ENCODE results near the gene NTN5. TPM values are rescaled to one million over a fixed set of nuclear protein-coding genes. Genes with fewer than 3 reads are reported as not detected.

NTN5 gene
- total and polyA plus RNA-seq, 2 experiments from 2014 or later = 0.33 TPM; not detected in 1

DNA sequence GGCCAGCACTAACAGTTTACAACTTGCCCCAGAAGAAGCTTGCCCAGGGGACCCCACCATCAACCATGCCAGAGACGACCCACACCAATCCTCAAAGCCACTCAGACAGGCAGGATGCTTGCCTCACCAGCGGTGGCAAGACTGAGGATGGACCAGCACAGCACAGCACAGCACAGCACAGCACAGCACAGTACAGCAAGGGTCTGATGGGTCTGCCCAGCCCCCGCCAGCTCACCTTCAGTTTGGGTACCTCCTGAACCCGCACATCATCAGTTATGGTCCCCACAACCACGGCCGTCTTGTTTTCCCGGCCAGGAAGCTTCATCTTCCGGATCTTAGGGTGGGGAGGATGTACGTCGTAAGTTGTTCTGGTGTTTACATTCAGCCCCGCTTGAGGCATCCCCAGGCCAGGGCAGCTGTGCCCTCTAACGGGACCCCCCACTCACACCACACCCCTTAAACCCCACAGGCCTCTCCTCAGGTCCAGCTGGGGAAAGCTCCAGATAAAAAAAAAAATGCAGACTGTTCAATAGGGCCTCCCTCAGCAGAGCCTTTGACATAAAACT lies 56.2 kb downstream of the NTN5 start:
- WGBS (ENCODE audit: low lambda C conversion rate, missing lambda C conversion rate) = 85% methylated on average over 12 of the region's 12 CpGs
- no peak overlapping the region for H3K4me3 ChIP-seq

GRCh38 chr19:48616041-48616436 lies 56.8 kb downstream of the NTN5 start:
- no peaks in the 10 kb centered on the region for H3K36me3 ChIP-seq (replicated peaks; ENCODE audit: insufficient read depth, low read depth)
- H4K20me1 ChIP-seq (ENCODE audit: insufficient read depth, poor library complexity, severe bottlenecking) = peaks cover 34% of the 10 kb centered on the region
- peak overlapping the region; percentile 99 for H3K4me2 ChIP-seq
- 96% methylated on average over 16 of the region's 16 CpGs for WGBS (ENCODE audit: low lambda C conversion rate, missing lambda C conversion rate)
- no peak overlapping the region for H3K4me3 ChIP-seq
- H3K27ac ChIP-seq = peak overlapping the region; percentile 86
- no peaks in the 10 kb centered on the region for H3K9me3 ChIP-seq (ENCODE audit: low read depth)
- H3K79me2 ChIP-seq = peaks cover 40% of the 10 kb centered on the region
- peaks cover 29% of the 10 kb centered on the region for H3K4me1 ChIP-seq (ENCODE audit: insufficient read depth)
- no peak overlapping the region for H2AFZ ChIP-seq
- no peaks in the 10 kb centered on the region for H3K9me2 ChIP-seq (replicated peaks; ENCODE audit: insufficient read depth)
- no peaks in the 10 kb centered on the region for H3K27me3 ChIP-seq
- peak; percentile 3 for DNase-seq (ENCODE audit: low spot score)
- TF ChIP-seq, protein P1, sequence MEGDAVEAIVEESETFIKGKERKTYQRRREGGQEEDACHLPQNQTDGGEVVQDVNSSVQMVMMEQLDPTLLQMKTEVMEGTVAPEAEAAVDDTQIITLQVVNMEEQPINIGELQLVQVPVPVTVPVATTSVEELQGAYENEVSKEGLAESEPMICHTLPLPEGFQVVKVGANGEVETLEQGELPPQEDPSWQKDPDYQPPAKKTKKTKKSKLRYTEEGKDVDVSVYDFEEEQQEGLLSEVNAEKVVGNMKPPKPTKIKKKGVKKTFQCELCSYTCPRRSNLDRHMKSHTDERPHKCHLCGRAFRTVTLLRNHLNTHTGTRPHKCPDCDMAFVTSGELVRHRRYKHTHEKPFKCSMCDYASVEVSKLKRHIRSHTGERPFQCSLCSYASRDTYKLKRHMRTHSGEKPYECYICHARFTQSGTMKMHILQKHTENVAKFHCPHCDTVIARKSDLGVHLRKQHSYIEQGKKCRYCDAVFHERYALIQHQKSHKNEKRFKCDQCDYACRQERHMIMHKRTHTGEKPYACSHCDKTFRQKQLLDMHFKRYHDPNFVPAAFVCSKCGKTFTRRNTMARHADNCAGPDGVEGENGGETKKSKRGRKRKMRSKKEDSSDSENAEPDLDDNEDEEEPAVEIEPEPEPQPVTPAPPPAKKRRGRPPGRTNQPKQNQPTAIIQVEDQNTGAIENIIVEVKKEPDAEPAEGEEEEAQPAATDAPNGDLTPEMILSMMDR (IDR thresholded peaks at IDR 0.05; ENCODE audit: poor library complexity) = no peak
- TF ChIP-seq EZH2 (IDR thresholded peaks at IDR 0.05; ENCODE audit: borderline replicate concordance) = no peak

More for the DNA sequence above, 56.2 kb downstream of the NTN5 start:
- Histone ChIP-seq H3K27me3 (no peaks in the 10 kb centered on the region), H4K20me1 (ENCODE audit: insufficient read depth, poor library complexity, severe bottlenecking) (peaks cover 34% of the 10 kb centered on the region), H3K9me3 (ENCODE audit: low read depth) (no peaks in the 10 kb centered on the region), H3K36me3 (replicated peaks; ENCODE audit: insufficient read depth, low read depth) (no peaks in the 10 kb centered on the region), H3K4me1 (ENCODE audit: insufficient read depth) (peaks cover 29% of the 10 kb centered on the region), H3K27ac (peak overlapping the region; percentile 86), H2AFZ (no peak overlapping the region), H3K4me2 (peak overlapping the region; percentile 99), H3K9me2 (replicated peaks; ENCODE audit: insufficient read depth) (no peaks in the 10 kb centered on the region), H3K79me2 (peaks cover 40% of the 10 kb centered on the region)
- TF ChIP-seq EZH2phosphoT487 (IDR thresholded peaks at IDR 0.05; ENCODE audit: low read depth, severe bottlenecking, unreplicated experiment) = no peak
- TF ChIP-seq, protein P1 (IDR thresholded peaks at IDR 0.05; ENCODE audit: poor library complexity) = no peak
- TF ChIP-seq EZH2 (IDR thresholded peaks at IDR 0.05; ENCODE audit: borderline replicate concordance) = no peak
- DNase-seq (ENCODE audit: low spot score) = no peak

GRCh38 chr19:48615231-48616040 lies 57.4 kb downstream of the NTN5 start:
- TF ChIP-seq EZH2phosphoT487 (IDR thresholded peaks at IDR 0.05; ENCODE audit: low read depth, severe bottlenecking, unreplicated experiment) (no peak), EZH2 (IDR thresholded peaks at IDR 0.05; ENCODE audit: borderline replicate concordance) (no peak)
- TF ChIP-seq, protein P1 (IDR thresholded peaks at IDR 0.05; ENCODE audit: poor library complexity) = no peak
- 84% methylated on average over 18 of the region's 19 CpGs for WGBS (ENCODE audit: low lambda C conversion rate, missing lambda C conversion rate)
- no peaks in the 10 kb centered on the region for H3K36me3 ChIP-seq (replicated peaks; ENCODE audit: insufficient read depth, low read depth)

More at GRCh38 chr19:48615231-48616040, 57.4 kb downstream of the NTN5 start:
- H3K4me2 ChIP-seq = peak overlapping the region; percentile 99
- no peak overlapping the region for H2AFZ ChIP-seq
- no peak overlapping the region for H3K4me3 ChIP-seq
- no peaks in the 10 kb centered on the region for H3K9me2 ChIP-seq (replicated peaks; ENCODE audit: insufficient read depth)
- H3K27ac ChIP-seq = peak overlapping the region; percentile 86
- no peaks in the 10 kb centered on the region for H3K9me3 ChIP-seq (ENCODE audit: low read depth)
- peaks cover 29% of the 10 kb centered on the region for H3K4me1 ChIP-seq (ENCODE audit: insufficient read depth)
- DNase-seq (ENCODE audit: low spot score) = peak; percentile 6
- peaks cover 34% of the 10 kb centered on the region for H4K20me1 ChIP-seq (ENCODE audit: insufficient read depth, poor library complexity, severe bottlenecking)
- no peaks in the 10 kb centered on the region for H3K27me3 ChIP-seq
- H3K79me2 ChIP-seq = peaks cover 40% of the 10 kb centered on the region
